IMR-90 (cell line): ENCODE results near the gene GRID1.

Experiments
- POLR2A ChIP-seq: IDR thresholded peaks from 2 replicates; pipeline ENCODE4 v1.6.1; 2012; ENCODE audit warnings: mild to moderate bottlenecking, low read depth, low read length
- TF ChIP-seq, protein P1 (sequence below): conservative IDR thresholded peaks from 2 replicates; pipeline ENCODE4 v1.5.1; 2012; ENCODE audit warnings: mild to moderate bottlenecking, low read depth, low read length, improper control_type of control experiment
- TF ChIP-seq, protein P2 (sequence below): fragments of 150-350 bp; IDR thresholded peaks from 2 replicates; pipeline ENCODE4 v1.6.1; 2016; ENCODE audit warnings: low read depth, mild to moderate bottlenecking, low read length, moderate library complexity, borderline replicate concordance

DNA sequence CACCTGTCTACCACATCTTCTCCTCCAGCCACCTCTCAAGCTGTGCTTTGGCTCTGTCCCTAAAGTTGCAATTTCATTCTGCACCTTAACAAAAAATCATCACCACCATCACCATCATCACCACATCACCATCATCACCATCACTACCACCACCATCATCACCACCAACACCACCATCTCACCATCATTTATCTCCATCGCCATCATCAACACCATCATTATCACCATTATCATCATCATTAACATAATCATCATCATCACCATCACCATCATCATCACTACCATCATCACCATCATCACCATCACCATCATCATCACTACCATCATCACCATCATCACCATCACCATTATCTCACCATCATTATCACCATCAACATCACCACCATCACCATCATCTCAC lies 245.4 kb downstream of the GRID1 start:
- no peak for TF ChIP-seq POLR2A
- TF ChIP-seq, protein P1, sequence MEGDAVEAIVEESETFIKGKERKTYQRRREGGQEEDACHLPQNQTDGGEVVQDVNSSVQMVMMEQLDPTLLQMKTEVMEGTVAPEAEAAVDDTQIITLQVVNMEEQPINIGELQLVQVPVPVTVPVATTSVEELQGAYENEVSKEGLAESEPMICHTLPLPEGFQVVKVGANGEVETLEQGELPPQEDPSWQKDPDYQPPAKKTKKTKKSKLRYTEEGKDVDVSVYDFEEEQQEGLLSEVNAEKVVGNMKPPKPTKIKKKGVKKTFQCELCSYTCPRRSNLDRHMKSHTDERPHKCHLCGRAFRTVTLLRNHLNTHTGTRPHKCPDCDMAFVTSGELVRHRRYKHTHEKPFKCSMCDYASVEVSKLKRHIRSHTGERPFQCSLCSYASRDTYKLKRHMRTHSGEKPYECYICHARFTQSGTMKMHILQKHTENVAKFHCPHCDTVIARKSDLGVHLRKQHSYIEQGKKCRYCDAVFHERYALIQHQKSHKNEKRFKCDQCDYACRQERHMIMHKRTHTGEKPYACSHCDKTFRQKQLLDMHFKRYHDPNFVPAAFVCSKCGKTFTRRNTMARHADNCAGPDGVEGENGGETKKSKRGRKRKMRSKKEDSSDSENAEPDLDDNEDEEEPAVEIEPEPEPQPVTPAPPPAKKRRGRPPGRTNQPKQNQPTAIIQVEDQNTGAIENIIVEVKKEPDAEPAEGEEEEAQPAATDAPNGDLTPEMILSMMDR, result no peak
- TF ChIP-seq, protein P2, sequence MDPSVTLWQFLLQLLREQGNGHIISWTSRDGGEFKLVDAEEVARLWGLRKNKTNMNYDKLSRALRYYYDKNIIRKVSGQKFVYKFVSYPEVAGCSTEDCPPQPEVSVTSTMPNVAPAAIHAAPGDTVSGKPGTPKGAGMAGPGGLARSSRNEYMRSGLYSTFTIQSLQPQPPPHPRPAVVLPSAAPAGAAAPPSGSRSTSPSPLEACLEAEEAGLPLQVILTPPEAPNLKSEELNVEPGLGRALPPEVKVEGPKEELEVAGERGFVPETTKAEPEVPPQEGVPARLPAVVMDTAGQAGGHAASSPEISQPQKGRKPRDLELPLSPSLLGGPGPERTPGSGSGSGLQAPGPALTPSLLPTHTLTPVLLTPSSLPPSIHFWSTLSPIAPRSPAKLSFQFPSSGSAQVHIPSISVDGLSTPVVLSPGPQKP, result no peak
